GM23248 (cell line): ENCODE results near the gene ALG14. TPM values are rescaled to one million over a fixed set of nuclear protein-coding genes. Genes with fewer than 3 reads are reported as not detected.

Experiments
- DNase-seq: peaks from one replicate; pipeline ENCODE4 v3.0.0-alpha.2; 2015
- H2AFZ ChIP-seq: fragments of 200-600 bp; sonication (generic); 2 replicates; pipeline ENCODE4 v1.6.1; 2016; ENCODE audit warnings: antibody characterized with exemption
- H3F3A ChIP-seq: fragments of 200-600 bp; sonication (generic); 2 replicates; pipeline ENCODE4 v1.6.1; 2016; ENCODE audit warnings: mild to moderate bottlenecking, antibody characterized with exemption, mixed run types; ENCODE audit not compliant: insufficient read depth
- H3K27ac ChIP-seq: fragments of 200-600 bp; sonication (generic); 2 replicates; pipeline ENCODE4 v1.5.1; 2016; ENCODE audit warnings: mild to moderate bottlenecking
- H3K27me3 ChIP-seq: fragments of 200-600 bp; sonication (generic); replicated peaks from 2 replicates; pipeline ENCODE4 v1.6.1; 2016; ENCODE audit warnings: mild to moderate bottlenecking; ENCODE audit not compliant: insufficient read depth
- H3K36me3 ChIP-seq: fragments of 200-600 bp; sonication (generic); 2 replicates; pipeline ENCODE4 v1.6.1; 2016; ENCODE audit warnings: low read depth, mild to moderate bottlenecking
- H3K4me1 ChIP-seq: fragments of 200-600 bp; sonication (generic); 2 replicates; pipeline ENCODE4 v1.6.1; 2016; ENCODE audit warnings: mild to moderate bottlenecking; ENCODE audit not compliant: insufficient read depth
- H3K4me2 ChIP-seq: fragments of 200-600 bp; sonication (generic); one replicate; pipeline ENCODE4 v1.6.1; 2016; ENCODE audit warnings: mild to moderate bottlenecking; ENCODE audit not compliant: unreplicated experiment
- H3K4me3 ChIP-seq: fragments of 200-600 bp; sonication (generic); 2 replicates; pipeline ENCODE4 v1.5.1; 2016; ENCODE audit warnings: mild to moderate bottlenecking
- H3K79me2 ChIP-seq: fragments of 200-600 bp; sonication (generic); 2 replicates; pipeline ENCODE4 v1.6.1; 2016; ENCODE audit warnings: mild to moderate bottlenecking; ENCODE audit not compliant: insufficient read depth
- H3K9ac ChIP-seq: fragments of 200-600 bp; sonication (generic); 2 replicates; pipeline ENCODE4 v1.6.1; 2016; ENCODE audit warnings: mild to moderate bottlenecking
- H3K9me2 ChIP-seq: fragments of 200-600 bp; sonication (generic); 2 replicates; pipeline ENCODE4 v1.6.1; 2016; ENCODE audit warnings: mixed run types, mild to moderate bottlenecking, moderate library complexity; ENCODE audit not compliant: insufficient read depth
- H3K9me3 ChIP-seq: fragments of 200-600 bp; sonication (generic); one replicate; pipeline ENCODE4 v1.6.1; 2017; ENCODE audit warnings: low read depth
- H4K20me1 ChIP-seq: fragments of 200-600 bp; sonication (generic); 2 replicates; pipeline ENCODE4 v1.6.0; 2016; ENCODE audit not compliant: insufficient read depth
- EZH2 ChIP-seq: fragments of 200-600 bp; sonication (generic); IDR thresholded peaks from 2 replicates; pipeline ENCODE4 v1.6.1; 2018; ENCODE audit warnings: antibody characterized with exemption, mild to moderate bottlenecking; ENCODE audit not compliant: insufficient read depth, poor library complexity, severe bottlenecking
- EZH2phosphoT487 ChIP-seq: fragments of 200-600 bp; sonication (generic); IDR thresholded peaks from 2 replicates; pipeline ENCODE4 v1.6.1; 2018; ENCODE audit warnings: antibody characterized with exemption, moderate library complexity, mild to moderate bottlenecking, low read depth; ENCODE audit not compliant: insufficient read depth
- WGBS, 2 experiments: methylation state at CpG; one replicate each; pipeline ENCODE4 v1.1.6; 2015 to 2017; ENCODE audit warnings: low lambda C conversion rate in 2 of 2, low coverage in 1 of 2; ENCODE audit errors: missing lambda C conversion rate in 2 of 2; 5-methylcytosine and 5-hydroxymethylcytosine counted together
- in situ Hi-C: fragments of 300-500 bp; cut with MboI; formaldehyde crosslinking; loops from 2 replicates; pipeline ENCODE4 v1.15.0; 2020
- polyA plus RNA-seq: library from polyadenylated mRNA; unstranded; fragments of >200 nt; fragmentation: Nextera tagmentation; extraction: Ambion mirVana; gene quantifications from 2 replicates; pipeline ENCODE4 v1.2.1, GENCODE V29; 2016
- total RNA-seq: library from RNA; depleted of rRNA; stranded (reverse); fragments of >200 nt; shearing (Covaris generic); gene quantifications from 2 replicates; pipeline ENCODE4 v1.2.3, GENCODE V29; 2014

Gene ALG14
- total and polyA plus RNA-seq, 2 experiments from 2014 or later: 13.0 to 13.5 TPM

DNA sequence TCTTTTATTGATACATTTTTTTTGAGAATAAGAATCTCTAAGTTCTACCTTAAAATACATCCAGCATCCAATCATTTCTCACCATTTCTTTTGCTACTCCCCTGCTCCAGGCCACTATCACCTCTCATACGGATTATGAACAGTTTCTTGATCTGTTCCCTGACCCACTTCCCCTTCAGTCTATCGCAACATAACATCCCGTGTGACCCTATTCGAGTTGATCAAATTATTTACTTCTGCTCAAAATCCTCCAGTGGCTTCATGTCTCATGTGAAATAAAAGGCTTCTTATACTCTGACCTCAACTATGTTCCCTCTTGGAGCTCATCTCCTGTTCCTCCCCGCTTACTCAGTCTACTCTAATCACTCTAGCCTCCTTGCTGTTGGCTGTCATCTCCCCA lies 5.2 kb downstream of the ALG14 start:
- Histone ChIP-seq H3K27me3 (no peaks in the 10 kb centered on the region), H3K9ac (no peak overlapping the region), H3F3A (no peaks in the 10 kb centered on the region), H3K27ac (no peak overlapping the region), H4K20me1 (no peaks in the 10 kb centered on the region), H3K9me2 (no peaks in the 10 kb centered on the region), H2AFZ (no peak overlapping the region), H3K4me1 (peaks cover 9% of the 10 kb centered on the region), H3K36me3 (peaks cover 4% of the 10 kb centered on the region; the same call in 1 of the 2 replicates), H3K4me2 (no peak overlapping the region), H3K9me3 (no peaks in the 10 kb centered on the region), H3K79me2 (peaks cover 12% of the 10 kb centered on the region), H3K4me3 (no peak overlapping the region)
- no peak for DNase-seq
- in situ Hi-C loops: no loop called here
- TF ChIP-seq EZH2 (no peak), EZH2phosphoT487 (no peak)
- 91% methylated on average over 5 of the region's 5 CpGs for WGBS, 2 experiments

DNA sequence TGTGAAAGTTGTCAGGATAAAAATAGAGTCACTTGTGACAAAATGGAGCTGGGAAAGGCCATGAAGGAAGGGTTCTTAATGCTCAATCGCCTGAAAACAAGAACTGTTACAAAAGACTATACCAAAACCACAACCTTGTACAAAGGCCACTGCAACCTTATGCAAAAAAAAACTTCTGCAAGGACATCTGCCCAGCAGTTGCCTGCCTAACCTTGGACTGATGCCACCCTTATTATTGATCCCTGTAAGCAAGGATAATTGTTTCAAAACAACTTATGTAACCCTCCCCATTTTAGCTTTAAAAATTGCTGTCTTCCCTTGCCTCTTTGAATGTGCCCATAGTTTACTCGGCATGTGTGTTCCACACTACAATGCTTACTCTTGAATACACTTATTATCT lies 5.7 kb downstream of the ALG14 start:
- H3K27me3 ChIP-seq: no peaks in the 10 kb centered on the region
- peaks cover 4% of the 10 kb centered on the region; the same call in 1 of the 2 replicates for H3K36me3 ChIP-seq
- WGBS, 2 experiments: 98% methylated on average over 2 of the region's 2 CpGs
- H2AFZ ChIP-seq: no peak overlapping the region
- H3K4me2 ChIP-seq: no peak overlapping the region
- H3K9me3 ChIP-seq: no peaks in the 10 kb centered on the region
- no peaks in the 10 kb centered on the region for H3K9me2 ChIP-seq
- H4K20me1 ChIP-seq: no peaks in the 10 kb centered on the region
- in situ Hi-C loops: no loop called here
- no peak for TF ChIP-seq EZH2phosphoT487
- no peak for TF ChIP-seq EZH2
- no peaks in the 10 kb centered on the region for H3F3A ChIP-seq
- H3K4me3 ChIP-seq: no peak overlapping the region
- DNase-seq: no peak
- H3K27ac ChIP-seq: no peak overlapping the region
- peaks cover 11% of the 10 kb centered on the region for H3K79me2 ChIP-seq
- H3K9ac ChIP-seq: no peak overlapping the region
- H3K4me1 ChIP-seq: peaks cover 8% of the 10 kb centered on the region

DNA sequence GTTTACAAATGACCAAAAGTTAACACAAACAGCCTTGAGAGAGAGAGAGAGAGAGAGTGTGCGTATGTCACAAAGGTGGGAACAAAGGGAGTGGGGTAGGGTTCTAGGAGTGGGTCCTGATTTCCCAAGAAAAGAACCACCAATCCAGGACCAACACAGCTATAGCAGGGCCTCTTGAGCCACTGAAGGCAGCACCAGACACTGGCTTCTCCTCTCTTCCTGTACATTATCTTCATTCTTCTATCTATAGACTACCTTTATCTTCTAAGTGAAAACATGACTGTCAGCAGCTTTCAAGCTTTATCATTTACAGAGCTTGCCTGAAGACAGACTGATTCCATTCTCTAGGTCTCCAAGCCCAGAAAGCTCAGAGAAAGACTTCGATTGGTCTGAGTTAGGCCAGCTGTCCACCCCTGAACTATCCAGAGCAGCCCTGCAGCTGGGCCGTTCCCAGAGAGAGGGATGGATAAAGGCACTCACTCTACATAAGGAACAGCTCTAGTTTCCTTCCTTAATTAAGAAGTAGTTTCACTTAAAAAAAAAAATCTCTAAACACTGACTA lies 11.2 kb downstream of the ALG14 start:
- no peak overlapping the region for H3K4me2 ChIP-seq
- no peak overlapping the region for H2AFZ ChIP-seq
- H3K9ac ChIP-seq: no peak overlapping the region
- no peak for DNase-seq
- peaks cover 6% of the 10 kb centered on the region for H3K4me1 ChIP-seq
- no peak overlapping the region for H3K27ac ChIP-seq
- H3K27me3 ChIP-seq: no peaks in the 10 kb centered on the region
- 59 to 68% methylated on average over 3 of the region's 3 CpGs for WGBS, 2 experiments
- H3F3A ChIP-seq: no peaks in the 10 kb centered on the region
- H3K9me2 ChIP-seq: no peaks in the 10 kb centered on the region
- H3K4me3 ChIP-seq: no peak overlapping the region
- H3K36me3 ChIP-seq: peaks cover 4% of the 10 kb centered on the region; the same call in 1 of the 2 replicates
- in situ Hi-C loops: no loop called here
- no peaks in the 10 kb centered on the region for H3K79me2 ChIP-seq
- no peaks in the 10 kb centered on the region for H3K9me3 ChIP-seq
- TF ChIP-seq EZH2 (no peak), EZH2phosphoT487 (no peak)
- no peaks in the 10 kb centered on the region for H4K20me1 ChIP-seq

DNA sequence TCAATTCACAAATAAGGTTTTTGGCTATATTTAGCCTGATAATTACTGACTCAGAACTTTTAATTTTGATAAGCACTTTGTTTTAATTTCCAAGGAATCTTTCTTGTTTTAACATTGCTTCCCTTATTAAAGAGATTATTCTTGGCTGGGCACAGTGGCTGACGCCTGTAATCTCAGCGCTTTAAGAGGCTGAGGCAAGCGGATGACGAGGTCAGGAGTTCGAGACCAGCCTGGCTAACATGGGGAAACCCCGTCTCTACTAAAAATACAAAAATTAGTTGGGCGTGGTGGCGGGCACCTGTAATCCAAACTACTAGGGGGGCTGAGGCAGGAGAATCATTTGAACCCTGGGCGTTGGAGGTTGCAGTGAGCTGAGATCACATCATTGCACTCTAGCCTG lies 13.8 kb downstream of the ALG14 start:
- H3F3A ChIP-seq: no peaks in the 10 kb centered on the region
- no peak for DNase-seq
- H3K27me3 ChIP-seq: no peaks in the 10 kb centered on the region
- H3K9me3 ChIP-seq: no peaks in the 10 kb centered on the region
- H3K4me3 ChIP-seq: no peak overlapping the region
- no peak overlapping the region for H3K4me2 ChIP-seq
- peaks cover under 1% of the 10 kb centered on the region; the same call in 1 of the 2 replicates for H3K36me3 ChIP-seq
- no peaks in the 10 kb centered on the region for H3K79me2 ChIP-seq
- no peak overlapping the region for H3K9ac ChIP-seq
- TF ChIP-seq EZH2phosphoT487: no peak
- TF ChIP-seq EZH2: no peak
- H3K4me1 ChIP-seq: peaks cover 6% of the 10 kb centered on the region
- no peak overlapping the region for H3K27ac ChIP-seq
- 92 to 93% methylated on average over 9 of the region's 9 CpGs for WGBS, 2 experiments
- H2AFZ ChIP-seq: no peak overlapping the region
- no peaks in the 10 kb centered on the region for H4K20me1 ChIP-seq
- in situ Hi-C loops: no loop called here
- no peaks in the 10 kb centered on the region for H3K9me2 ChIP-seq
